ENCODE measurements around the gene ARSB.

GRCh38 chr5:78782728-78783127 is 202.4 kb downstream of the ARSB start:
- TF ChIP-seq, protein P1, sequence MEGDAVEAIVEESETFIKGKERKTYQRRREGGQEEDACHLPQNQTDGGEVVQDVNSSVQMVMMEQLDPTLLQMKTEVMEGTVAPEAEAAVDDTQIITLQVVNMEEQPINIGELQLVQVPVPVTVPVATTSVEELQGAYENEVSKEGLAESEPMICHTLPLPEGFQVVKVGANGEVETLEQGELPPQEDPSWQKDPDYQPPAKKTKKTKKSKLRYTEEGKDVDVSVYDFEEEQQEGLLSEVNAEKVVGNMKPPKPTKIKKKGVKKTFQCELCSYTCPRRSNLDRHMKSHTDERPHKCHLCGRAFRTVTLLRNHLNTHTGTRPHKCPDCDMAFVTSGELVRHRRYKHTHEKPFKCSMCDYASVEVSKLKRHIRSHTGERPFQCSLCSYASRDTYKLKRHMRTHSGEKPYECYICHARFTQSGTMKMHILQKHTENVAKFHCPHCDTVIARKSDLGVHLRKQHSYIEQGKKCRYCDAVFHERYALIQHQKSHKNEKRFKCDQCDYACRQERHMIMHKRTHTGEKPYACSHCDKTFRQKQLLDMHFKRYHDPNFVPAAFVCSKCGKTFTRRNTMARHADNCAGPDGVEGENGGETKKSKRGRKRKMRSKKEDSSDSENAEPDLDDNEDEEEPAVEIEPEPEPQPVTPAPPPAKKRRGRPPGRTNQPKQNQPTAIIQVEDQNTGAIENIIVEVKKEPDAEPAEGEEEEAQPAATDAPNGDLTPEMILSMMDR (IDR thresholded peaks at IDR 0.05; ENCODE audit: low read length): no peak
- TF ChIP-seq EZH2 (IDR thresholded peaks at IDR 0.05; ENCODE audit: borderline replicate concordance, low read length): no peak

Measured in OCI-LY1 (cell line).